HG03342 (cell line): ENCODE results near the gene TFF3.
"Not testable (repeated sequence)": the region's sequence is repeated elsewhere in the genome, so short reads cannot be mapped to it uniquely, and the experiment has no call there.

Source experiments
- ATAC-seq: cut with Tn5 transposase; IDR thresholded peaks from one replicate; pipeline ENCODE4 v1.9.1; 2021; ENCODE audit warnings: mild to moderate bottlenecking, moderate library complexity; ENCODE audit not compliant: unreplicated experiment

TFF3 gene

GRCh38 chr21:42306366-42307035 lies 8.7 kb downstream of the TFF3 start:
- no peak for ATAC-seq

GRCh38 chr21:42305707-42306147 lies 9.5 kb downstream of the TFF3 start:
- ATAC-seq, result no peak

GRCh38 chr21:42304556-42305454 lies 10.4 kb downstream of the TFF3 start:
- no peak for ATAC-seq

DNA sequence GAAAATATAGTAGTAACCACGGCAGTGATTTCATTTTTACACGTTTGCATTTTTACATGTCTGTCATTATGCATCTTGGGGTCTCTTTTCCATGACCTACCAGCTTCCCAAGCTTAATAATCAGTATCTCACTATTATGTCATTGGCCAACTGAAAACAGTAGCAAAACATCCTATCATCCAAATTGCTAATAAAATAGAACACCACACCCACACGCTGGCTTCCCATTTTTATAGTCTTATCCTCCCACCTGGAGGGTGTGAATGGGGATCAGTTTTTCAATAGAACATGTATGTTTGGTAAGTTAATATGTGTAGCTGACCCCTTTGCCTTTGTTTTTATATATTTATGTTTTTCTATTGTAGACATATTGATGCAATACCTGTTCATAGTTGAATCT lies 11.8 kb downstream of the TFF3 start:
- ATAC-seq, result no peak

DNA sequence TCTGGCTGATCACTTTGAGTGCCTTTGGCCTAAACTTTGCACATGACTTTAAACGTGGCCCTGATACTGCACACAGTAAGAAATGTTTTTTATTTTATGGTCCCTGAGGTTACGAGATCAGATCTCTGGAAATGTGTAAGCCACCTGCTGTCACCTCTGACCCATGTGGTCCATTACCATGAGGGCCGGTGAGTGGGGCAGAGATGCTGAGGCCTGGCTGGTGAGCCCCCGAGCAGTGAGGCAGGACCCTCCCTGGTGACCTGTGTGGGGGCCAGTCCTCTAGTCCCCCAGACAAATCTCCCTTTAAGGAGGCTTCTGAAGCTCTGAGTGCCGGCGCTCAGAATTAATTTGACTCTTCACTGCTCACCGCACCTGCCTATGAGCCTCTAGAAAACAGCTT lies 12.4 kb downstream of the TFF3 start:
- ATAC-seq, result no peak

GRCh38 chr21:42302076-42302650 lies 13.0 kb downstream of the TFF3 start:
- no peak for ATAC-seq

- ATAC-seq, result no peak
Measured at GRCh38 chr21:42301371-42302075, 13.7 kb downstream of the TFF3 start.

DNA sequence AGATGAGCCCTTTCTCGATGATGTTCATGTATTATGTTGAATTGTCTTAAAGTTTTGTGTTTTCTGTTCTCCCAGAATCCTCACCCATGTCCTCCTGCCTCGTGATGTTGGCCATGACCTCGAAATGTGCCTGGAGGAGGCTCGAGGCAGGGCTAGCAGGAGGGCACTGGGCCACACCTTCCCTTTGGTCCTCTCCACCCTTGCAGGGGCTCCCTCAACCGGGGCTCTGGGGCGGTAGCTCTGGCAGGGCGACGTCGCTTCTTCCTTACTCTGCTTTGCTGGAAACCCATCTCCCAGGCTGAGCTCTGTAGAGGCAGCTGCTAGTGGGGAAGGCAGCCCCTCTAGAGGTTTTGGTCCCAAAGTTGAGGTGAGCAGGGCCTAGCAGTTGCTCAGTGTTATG lies 14.3 kb downstream of the TFF3 start:
- ATAC-seq, result no peak

DNA sequence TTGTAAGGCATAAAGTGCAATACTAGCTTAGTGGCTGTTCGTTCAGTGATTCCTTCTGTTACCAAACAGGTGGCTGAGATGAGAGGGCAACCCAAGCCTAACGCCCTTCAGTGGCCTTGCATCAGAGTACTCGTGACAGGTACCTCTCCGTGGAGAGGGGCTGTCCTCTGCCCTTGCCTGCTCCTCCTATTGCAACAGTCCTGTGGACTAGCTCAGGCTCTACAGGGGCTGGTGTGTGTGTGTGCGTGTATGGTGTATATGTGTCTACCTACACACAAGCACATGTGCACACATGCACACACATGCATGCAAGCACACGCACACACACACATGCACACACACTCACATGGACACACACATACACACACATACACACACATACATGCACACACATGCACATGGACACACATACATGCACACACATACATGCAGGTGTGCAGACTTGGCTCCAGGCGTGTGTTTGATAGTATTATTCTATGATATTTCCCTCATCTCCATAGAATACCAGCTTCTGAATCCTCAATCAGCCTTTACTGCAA lies 15.1 kb downstream of the TFF3 start:
- no peak for ATAC-seq

DNA sequence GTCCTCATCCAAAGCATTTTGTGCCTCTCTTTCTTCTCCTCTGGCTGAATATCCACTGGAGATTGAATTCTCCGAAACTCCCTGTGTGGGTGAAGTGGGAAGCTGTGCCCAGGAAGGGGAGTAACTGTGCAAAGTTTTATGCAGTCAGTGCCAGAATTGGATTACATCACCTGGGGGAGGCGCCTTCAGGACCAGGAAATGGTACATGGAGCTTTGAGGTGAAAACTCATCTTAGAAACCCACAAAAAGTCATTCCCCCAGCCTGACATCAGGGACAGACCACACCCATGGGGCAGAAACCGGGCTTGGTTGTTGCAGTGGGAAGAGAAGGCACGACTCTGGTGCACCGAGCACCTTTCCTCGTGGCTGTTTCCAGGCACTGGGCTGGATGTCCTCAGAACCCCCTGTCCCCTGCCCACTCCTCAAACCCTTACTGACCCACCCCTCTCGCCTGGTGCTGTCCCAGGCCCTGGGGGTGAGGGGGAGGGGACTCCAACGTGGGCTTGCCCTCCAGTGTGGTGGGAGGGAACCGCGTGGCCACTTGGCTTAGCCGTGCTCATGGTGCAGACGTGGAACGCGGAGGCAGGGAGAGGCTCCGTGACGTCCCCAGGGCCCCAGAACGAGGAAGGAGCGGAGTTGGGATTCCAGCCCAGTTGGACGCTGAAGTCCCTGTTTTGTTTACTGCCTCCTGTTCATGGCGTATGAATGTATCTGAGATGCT lies 15.7 kb downstream of the TFF3 start:
- ATAC-seq, result no peak

DNA sequence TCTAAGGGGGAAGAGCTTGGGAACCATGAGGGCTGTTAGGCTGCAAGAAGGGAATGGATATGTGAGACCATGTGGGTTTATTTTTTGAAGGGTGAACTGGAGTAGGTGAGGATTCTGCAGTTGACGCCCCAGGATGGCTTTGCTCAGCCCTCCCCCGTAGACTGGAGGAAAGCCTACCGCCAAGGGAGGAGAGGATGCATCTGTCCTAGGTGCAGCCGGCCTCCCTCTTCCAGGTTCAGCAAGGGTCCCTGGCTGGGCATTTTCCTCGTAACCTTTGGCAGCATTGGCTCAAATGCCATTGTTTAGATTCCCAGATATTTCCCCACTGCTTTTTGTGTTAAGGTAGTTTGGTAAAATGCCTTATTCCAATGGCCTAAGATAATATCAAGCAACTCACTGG lies 16.6 kb downstream of the TFF3 start:
- ATAC-seq, result no peak

DNA sequence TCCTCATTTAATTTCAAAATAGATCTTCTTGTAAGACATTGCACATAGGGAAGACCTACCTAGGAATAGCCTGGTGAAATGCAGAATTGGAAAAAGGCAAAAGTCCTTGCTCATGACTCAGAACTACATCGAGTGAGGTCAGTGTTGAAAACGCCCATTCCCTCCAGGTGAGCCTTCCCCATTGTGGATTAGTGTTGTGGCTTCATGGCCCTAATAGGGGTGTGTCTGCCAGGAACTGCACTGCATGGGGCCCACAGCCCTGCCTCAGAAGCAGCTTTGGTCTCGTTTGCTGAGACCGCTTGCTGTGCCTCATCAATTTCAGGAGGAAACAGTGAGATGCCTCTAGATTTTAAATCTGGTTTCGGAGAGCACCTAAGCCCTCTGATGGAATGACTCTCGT lies 17.0 kb downstream of the TFF3 start:
- no peak for ATAC-seq

DNA sequence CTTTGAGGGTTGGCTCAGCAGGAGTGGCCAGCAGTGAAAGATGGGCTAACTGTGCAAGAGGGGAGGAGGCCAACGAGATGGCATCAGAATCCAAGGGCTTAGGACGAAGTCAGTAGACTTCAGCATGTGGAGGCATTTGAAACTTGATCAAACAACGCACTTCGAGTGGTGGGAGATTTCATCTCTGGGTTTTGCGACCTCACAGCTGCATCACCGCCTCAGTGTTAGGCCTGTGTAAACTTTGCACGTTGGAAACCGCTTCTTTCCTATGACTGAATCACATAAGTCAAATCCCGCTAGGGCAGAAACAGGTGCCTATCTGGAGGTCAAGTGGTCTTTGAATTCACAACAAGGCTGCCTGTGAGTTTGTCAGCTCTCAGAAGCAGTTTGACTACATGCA lies 17.8 kb downstream of the TFF3 start:
- ATAC-seq, result no peak

- ATAC-seq, result no peak
Measured at GRCh38 chr21:42296501-42296900, 18.7 kb downstream of the TFF3 start.

DNA sequence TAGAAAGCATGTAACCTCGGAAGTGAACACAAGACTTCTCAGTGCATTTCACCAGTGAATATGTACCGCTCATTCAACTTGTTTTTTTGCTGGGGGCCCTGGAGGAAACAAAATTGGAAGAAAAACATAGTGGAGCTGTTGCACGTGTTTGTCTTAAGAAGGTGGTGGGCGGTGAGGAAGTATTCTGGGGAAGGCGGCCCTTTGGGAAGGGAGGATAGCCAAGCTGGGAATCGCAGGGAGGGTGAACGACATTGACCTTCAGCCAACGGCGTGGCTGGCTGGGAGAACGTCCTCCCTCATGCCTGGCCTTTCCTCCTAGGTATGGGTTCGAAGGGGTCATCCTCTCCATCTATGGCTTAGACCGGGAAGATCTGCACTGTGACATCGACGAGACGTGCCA lies 19.4 kb downstream of the TFF3 start:
- no peak for ATAC-seq

DNA sequence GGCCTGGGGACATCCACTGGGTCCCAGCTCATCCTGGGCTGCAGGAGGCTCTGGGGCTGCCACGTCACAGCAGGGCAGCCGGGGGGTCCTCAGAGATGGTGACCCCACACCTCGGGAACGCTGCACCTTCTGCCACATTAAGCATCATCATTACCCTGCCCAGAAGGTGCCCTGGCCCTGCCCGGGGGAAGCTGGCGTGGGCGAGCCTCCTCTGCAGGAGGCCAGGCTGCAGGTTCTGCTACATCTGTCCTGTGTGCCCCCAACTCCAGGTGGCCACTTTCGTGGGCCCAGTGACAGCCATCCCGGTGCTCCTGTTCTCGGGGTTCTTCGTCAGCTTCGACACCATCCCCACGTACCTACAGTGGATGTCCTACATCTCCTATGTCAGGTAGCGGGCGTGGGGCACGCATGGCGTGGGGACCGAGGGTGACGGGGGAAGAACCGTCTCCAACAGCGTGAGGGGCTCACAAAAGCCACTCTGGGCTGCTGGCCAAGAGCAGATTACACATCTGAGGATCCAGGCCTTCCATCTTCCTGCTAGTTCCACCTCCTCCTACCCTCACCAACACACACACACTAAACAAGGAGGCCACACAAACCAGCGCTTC lies 20.8 kb downstream of the TFF3 start:
- ATAC-seq, result no peak

- no peak for ATAC-seq
Measured at GRCh38 chr21:42293649-42294272, 21.4 kb downstream of the TFF3 start.

DNA sequence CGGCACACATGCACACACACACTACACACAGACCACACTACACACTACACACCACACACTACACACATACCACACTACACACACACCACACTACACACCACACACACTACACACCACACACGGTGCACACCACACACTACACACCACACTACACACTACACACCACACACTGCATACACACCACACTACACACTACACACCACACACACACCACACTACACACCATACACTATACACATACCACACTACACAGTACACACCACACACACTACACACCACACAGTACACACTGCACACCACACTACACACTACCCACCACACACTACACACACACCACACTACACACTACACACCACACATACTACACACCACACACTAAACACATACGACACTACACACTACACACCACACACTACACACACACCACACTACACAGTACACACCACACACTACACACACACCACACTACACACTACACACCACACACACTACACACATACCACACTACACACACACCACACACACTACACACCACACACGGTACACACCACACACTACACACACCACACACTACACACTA lies 22.6 kb downstream of the TFF3 start:
- not testable (repeated sequence) for ATAC-seq
